Dendritic cell treated with granulocyte-macrophage colony-stimulating factor and Interleukin-4, amounts not matched to agents 40 ng/mL and 50 ng/mL, for 4 days (primary cell): Measurements from ENCODE around the gene TCF12.

ENCODE experiments used
- H3K27ac Mint-ChIP-seq: one replicate; pipeline ENCODE4 v1.8.0; 2022; ENCODE audit warnings: mild to moderate bottlenecking, mixed read lengths
- H3K27me3 Mint-ChIP-seq: one replicate; pipeline ENCODE4 v1.8.0; 2022; ENCODE audit warnings: mild to moderate bottlenecking, mixed read lengths
- H3K36me3 Mint-ChIP-seq: one replicate; pipeline ENCODE4 v1.8.0; 2022; ENCODE audit warnings: low read depth, mixed read lengths
- H3K4me1 Mint-ChIP-seq: one replicate; pipeline ENCODE4 v1.8.0; 2022; ENCODE audit warnings: low read depth, mixed read lengths
- H3K4me3 Mint-ChIP-seq: one replicate; pipeline ENCODE4 v1.8.0; 2022; ENCODE audit warnings: mild to moderate bottlenecking, moderate library complexity, mixed read lengths
- H3K9me3 Mint-ChIP-seq: one replicate; pipeline ENCODE4 v1.8.0; 2022; ENCODE audit warnings: mixed read lengths
- intact Hi-C: fragments of 100-400 bp; cut with micrococcal nuclease; formaldehyde crosslinking; loops from one replicate; pipeline ENCODE4 v1.15.0; 2022

The TCF12 gene

DNA sequence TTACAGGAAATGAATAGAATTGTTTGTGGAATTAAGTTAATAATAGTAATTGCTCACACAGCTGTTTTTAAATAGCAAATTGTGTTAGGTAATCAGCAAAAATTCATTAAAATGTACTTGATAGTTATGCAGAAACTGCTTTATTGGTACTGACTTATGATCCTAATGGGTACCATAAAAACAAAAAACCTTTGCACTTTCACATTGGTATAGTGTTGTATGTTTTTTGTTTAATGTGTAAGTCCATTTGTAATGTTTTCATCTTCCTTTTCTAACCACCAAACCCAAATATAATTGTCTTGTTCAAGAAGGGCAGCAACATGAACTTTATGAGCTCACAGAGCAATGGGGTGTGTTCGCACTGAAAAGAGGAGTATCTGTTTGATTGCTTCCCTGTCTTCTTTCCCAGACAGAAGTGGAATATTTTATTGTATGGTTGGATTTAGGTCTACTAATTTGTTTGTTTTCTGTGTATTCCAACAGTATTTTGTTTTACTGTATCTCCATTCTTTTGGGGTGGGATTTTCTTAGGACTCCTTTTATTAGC lies 135.8 kb downstream of the TCF12 start:
- no peak overlapping the region for H3K27ac Mint-ChIP-seq
- no peaks in the 10 kb centered on the region for H3K27me3 Mint-ChIP-seq
- H3K4me3 Mint-ChIP-seq = no peak overlapping the region
- intact Hi-C loops = no loop called here
- peaks cover 44% of the 10 kb centered on the region for H3K4me1 Mint-ChIP-seq
- no peaks in the 10 kb centered on the region for H3K36me3 Mint-ChIP-seq
- no peaks in the 10 kb centered on the region for H3K9me3 Mint-ChIP-seq

DNA sequence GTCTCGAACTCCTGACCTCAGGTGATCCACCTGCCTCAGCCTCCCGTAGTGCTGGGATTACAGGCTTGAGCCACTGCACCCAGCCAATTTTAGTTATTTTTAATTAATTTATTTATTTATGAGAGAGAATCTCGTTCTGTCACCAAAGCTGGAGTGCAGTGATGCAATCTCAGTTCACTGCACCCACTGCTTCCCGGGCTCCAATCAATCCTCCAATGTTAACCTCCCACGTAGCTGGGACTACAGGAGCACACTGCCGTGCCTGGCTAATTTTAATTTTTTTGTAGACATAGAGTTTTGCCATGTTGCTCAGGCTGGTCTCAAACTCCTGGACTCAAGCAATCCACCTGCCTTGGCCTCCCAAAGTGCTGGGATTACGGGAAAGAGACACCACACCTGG lies 137.9 kb downstream of the TCF12 start:
- no peaks in the 10 kb centered on the region for H3K36me3 Mint-ChIP-seq
- H3K4me1 Mint-ChIP-seq = peaks cover 42% of the 10 kb centered on the region
- no peak overlapping the region for H3K27ac Mint-ChIP-seq
- intact Hi-C loops = no loop called here
- no peaks in the 10 kb centered on the region for H3K9me3 Mint-ChIP-seq
- H3K4me3 Mint-ChIP-seq = no peak overlapping the region
- H3K27me3 Mint-ChIP-seq = no peaks in the 10 kb centered on the region

DNA sequence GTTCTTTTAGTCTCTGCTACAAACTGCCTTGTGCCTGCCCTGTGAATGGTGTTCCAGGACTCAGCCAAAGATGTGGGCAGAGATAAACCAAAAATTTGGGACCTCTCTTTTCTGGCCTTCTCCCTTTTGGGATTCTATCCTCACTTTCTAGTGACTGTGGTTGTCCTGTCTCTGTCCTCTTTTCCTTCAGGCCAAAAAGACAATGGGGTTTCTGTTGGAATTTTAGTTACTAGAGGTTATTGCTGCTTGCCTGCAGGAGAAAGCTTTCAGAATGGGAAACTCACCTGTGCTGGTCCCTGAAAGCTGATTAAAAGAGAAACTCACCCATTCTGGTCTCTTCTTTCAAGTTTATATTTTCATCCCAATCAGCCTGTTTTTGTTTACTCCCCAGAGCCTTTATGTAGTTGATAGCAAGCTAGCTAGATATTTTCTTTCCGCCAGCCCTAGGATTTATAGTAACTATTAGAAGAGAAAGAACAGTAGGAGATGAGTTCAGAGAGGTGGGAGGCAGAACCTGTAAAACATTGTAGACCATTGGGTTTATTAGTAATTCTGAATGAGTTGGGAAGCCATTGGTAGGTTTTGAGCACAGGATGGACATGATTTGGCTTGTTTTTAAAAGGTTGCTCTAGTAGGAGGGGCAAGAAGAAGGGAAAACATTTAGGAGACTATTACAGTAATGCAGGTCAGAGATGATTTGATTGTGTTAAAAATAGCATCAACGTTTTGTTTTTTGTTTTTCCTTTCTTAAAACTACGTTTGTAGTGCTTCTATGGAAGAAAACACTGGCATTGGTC lies 138.9 kb downstream of the TCF12 start:
- Mint-ChIP-seq H3K4me3 (no peak overlapping the region), H3K27me3 (no peaks in the 10 kb centered on the region), H3K27ac (no peak overlapping the region), H3K9me3 (no peaks in the 10 kb centered on the region), H3K36me3 (no peaks in the 10 kb centered on the region), H3K4me1 (peaks cover 33% of the 10 kb centered on the region)
- intact Hi-C loops = no loop called here

DNA sequence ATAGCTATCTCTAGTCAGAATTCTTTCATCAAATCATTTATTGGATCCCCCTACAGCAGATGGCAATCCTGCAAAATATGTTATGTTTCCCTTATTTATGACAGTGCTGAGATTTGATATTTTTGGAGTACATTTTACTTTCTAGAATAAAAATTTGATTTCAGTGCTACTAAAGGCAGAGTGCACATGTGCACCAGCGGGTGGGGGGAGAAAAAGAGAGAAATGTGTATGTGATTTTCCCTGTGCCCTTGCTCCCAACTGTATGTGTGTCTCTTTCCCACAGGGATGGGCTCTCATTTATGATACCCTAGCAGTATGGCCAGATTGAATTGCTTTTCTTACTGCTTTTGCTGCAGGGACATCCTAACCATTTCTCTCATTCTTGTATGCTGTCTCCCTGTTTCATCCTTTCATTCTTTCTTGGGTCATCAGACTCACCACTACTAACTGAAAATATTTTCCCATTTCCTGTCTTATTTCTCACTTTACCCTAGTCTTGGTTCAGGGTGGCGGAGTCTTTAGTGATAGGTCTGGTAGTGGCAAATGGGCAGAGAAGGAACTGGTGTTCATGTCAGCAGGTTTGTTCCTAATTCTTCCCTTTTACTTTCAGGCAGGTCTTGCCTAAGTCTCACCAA lies 140.7 kb downstream of the TCF12 start:
- Mint-ChIP-seq H3K27ac (no peak overlapping the region), H3K4me3 (no peak overlapping the region), H3K27me3 (no peaks in the 10 kb centered on the region), H3K9me3 (no peaks in the 10 kb centered on the region), H3K4me1 (peaks cover 27% of the 10 kb centered on the region), H3K36me3 (peaks cover 4% of the 10 kb centered on the region)
- intact Hi-C loops = no loop called here

DNA sequence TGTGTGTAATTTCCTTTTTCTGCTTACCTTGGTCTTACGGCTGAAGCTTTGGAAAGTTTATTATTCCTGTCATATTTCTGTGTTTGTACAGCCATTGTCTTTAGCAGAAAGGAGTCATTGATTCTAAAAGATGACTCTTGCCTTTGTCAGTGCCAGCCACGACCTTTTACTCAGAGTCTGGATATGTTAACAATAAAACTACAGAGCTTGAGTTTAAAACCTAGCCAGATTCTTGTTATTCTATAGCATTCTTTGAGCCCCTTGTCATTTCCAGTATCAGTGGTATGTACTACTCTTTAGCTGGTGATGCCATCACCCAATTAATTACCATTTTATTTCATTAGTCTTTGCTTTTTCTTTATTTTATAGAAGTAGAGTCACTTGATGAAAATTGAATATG lies 142.4 kb downstream of the TCF12 start:
- Mint-ChIP-seq H3K36me3 (peaks cover 12% of the 10 kb centered on the region), H3K9me3 (no peaks in the 10 kb centered on the region), H3K4me1 (peaks cover 22% of the 10 kb centered on the region), H3K4me3 (no peak overlapping the region), H3K27me3 (no peaks in the 10 kb centered on the region), H3K27ac (no peak overlapping the region)
- intact Hi-C loops = no loop called here

DNA sequence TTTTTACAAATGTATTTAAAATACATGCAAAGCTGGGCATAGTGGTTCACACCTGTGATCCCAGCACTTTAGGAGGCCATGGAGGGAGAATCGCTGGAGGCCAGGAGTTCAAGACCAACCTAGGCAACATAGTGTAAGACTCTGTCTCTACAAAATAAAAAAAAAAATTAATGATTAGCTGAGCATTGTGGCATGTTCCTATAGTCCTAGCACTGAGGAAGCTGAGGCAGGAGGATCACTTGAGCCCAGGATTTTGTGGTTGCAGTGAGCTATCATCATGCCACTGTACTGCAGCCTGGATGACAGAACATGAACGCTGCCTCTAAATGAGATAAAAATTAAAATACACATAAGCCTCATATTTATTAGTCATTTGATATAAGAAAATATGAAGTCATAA lies 142.8 kb downstream of the TCF12 start:
- Mint-ChIP-seq H3K9me3 (no peaks in the 10 kb centered on the region), H3K27ac (no peak overlapping the region), H3K36me3 (peaks cover 12% of the 10 kb centered on the region), H3K4me1 (peaks cover 20% of the 10 kb centered on the region), H3K27me3 (no peaks in the 10 kb centered on the region), H3K4me3 (no peak overlapping the region)
- intact Hi-C loops = no loop called here

DNA sequence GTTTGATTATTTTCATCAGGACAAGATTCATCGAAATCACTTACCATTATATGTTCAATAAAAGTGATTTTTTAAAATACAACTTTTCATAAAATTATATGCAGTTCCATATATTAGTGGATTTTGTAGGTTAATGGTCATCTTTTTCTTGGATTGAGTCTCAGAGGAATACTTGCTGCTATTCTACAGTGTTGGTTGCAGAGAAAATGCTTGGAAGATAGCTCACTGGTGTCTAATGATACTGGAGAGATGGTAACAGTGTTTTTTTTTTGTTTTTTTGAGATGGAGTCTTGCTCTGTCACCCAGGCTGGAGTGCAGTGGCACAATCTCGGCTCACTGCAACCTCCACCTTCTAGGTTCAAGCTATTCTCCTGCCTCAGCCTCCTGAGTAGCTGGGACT lies 143.3 kb downstream of the TCF12 start:
- Mint-ChIP-seq H3K9me3 (no peaks in the 10 kb centered on the region), H3K4me1 (peaks cover 20% of the 10 kb centered on the region), H3K36me3 (peaks cover 12% of the 10 kb centered on the region), H3K27me3 (no peaks in the 10 kb centered on the region), H3K27ac (no peak overlapping the region), H3K4me3 (no peak overlapping the region)
- intact Hi-C loops = no loop called here

DNA sequence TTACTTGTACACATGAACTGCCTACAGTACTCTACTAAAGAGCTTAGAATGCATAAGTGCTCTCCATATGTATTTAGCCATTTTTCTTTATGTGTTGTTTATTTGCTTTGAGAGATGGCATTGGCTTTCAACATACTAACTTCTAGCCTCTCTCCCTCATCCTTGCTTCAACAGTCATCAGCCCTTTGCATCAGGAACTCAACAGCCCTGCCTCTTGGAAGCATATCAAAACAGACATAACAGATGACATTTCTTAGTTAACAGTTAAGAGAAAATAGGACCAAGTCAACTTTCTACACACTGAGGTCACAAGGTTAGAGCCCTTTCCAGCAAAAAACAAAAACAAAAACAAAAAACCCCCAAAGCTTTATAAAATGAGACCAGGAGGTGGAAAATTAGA lies 145.6 kb downstream of the TCF12 start:
- Mint-ChIP-seq H3K36me3 (peaks cover 12% of the 10 kb centered on the region), H3K4me3 (no peak overlapping the region), H3K27ac (no peak overlapping the region), H3K27me3 (no peaks in the 10 kb centered on the region), H3K4me1 (peaks cover 10% of the 10 kb centered on the region), H3K9me3 (no peaks in the 10 kb centered on the region)
- intact Hi-C loops = no loop called here

DNA sequence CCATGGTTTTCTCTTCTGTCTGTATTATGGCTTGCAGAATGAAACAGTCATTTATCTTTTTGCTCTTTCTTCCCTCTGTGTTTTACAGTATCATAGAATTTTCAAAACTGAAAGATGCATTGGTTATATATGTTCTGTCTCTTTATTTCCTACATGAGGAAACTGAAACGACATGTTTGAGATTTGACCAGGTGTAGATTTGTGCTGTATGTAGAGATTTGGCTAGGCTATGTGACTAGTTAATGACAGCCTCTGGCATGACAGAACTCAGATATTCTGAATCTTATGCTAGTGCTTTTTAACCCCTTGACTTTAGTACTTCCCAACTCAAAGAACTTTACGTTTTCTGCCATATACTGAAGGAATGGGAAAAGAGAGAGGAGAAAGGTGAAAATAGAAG lies 151.0 kb downstream of the TCF12 start:
- intact Hi-C loops = no loop called here
- no peaks in the 10 kb centered on the region for H3K9me3 Mint-ChIP-seq
- H3K36me3 Mint-ChIP-seq = peaks cover 5% of the 10 kb centered on the region
- no peaks in the 10 kb centered on the region for H3K27me3 Mint-ChIP-seq
- no peak overlapping the region for H3K4me3 Mint-ChIP-seq
- H3K4me1 Mint-ChIP-seq = peaks cover 20% of the 10 kb centered on the region
- no peak overlapping the region for H3K27ac Mint-ChIP-seq

DNA sequence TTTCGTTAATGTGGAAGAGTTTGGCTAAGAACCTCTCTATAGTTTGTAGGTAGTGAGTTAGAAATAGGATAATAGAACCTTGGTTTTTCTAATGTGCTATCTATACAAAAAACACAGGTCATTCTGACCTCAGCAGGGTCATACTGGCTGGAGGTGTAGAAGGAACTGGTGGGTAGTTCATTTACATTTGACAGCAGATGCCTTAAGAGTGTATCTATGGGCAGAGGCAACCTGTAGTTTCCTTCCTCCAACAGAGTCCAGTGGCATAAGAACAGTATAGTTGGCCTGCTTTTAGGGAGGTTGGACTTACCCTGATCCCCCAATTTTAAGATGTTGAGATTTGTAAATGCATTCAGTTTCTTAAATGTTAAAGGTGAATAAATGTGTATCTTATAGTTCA lies 152.2 kb downstream of the TCF12 start:
- peaks cover 31% of the 10 kb centered on the region for H3K4me1 Mint-ChIP-seq
- H3K27me3 Mint-ChIP-seq = no peaks in the 10 kb centered on the region
- no peaks in the 10 kb centered on the region for H3K36me3 Mint-ChIP-seq
- intact Hi-C loops = loop anchor here (10.0 kb wide), 2 partner anchors 64 to 146 kb away; no protein-coding TSS in a partner anchor
- H3K27ac Mint-ChIP-seq = no peak overlapping the region
- no peak overlapping the region for H3K4me3 Mint-ChIP-seq
- no peaks in the 10 kb centered on the region for H3K9me3 Mint-ChIP-seq

DNA sequence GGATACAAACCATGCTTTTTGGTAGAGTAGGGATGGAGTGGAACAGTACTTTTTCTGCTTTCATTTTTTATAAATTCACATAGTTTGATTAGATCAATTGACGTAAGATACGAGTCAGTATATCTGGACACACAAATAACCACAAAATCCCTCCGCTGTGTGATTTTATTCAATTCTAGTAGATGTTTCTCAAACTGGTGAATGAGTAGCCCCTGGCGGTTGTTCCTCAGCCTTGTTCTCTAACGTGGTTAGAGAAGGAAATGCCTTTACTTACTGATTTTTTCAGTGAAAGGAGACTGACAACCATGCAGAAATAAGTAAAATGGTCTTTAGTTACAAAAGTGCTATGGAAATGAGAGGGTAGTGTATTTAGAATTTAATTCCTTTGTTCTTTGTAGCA lies 161.0 kb downstream of the TCF12 start:
- no peaks in the 10 kb centered on the region for H3K36me3 Mint-ChIP-seq
- peaks cover 26% of the 10 kb centered on the region for H3K4me1 Mint-ChIP-seq
- no peaks in the 10 kb centered on the region for H3K9me3 Mint-ChIP-seq
- intact Hi-C loops = loop anchor here (10.0 kb wide), 2 partner anchors 55 to 155 kb away; no protein-coding TSS in a partner anchor
- no peaks in the 10 kb centered on the region for H3K27me3 Mint-ChIP-seq
- H3K27ac Mint-ChIP-seq = peak overlapping the region; percentile 91
- peak overlapping the region; percentile 74 for H3K4me3 Mint-ChIP-seq

DNA sequence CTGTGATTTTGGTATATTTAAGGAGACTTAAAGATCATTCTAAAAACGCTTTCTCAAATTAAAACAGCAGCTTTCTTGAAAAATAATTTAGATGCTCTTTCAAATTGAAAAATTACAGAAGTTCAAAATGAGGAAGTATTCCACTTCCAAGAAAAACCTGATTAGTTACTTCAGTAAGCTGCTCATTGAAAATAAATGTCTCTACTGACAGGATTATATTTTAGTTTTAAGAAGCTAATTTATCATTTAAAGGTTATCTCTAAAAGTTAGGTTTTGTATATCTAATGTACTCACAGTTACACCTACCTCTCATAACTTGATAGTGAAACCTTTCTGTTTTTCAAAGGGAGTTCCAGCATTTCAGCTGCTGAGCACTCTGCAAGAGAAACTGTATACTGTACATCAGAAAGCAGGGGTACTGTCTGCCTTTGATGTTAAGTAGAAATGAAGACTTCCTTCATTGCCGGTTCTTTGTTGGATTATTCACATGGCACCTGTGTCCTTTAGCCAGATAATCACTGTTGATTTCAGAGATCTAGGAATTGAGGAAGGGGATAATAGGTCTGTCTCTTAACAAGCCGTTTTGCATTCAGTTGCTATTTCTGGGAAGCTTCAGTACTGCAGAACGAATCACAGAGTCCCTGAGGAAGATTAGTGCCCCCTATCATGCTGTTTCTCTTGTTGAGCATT lies 161.6 kb downstream of the TCF12 start:
- Mint-ChIP-seq H3K4me1 (peaks cover 21% of the 10 kb centered on the region), H3K4me3 (peak overlapping the region; percentile 37), H3K27me3 (no peaks in the 10 kb centered on the region), H3K36me3 (no peaks in the 10 kb centered on the region), H3K9me3 (no peaks in the 10 kb centered on the region), H3K27ac (peak overlapping the region; percentile 91)
- intact Hi-C loops = loop anchor here (10.0 kb wide), 2 partner anchors 55 to 155 kb away; no protein-coding TSS in a partner anchor

DNA sequence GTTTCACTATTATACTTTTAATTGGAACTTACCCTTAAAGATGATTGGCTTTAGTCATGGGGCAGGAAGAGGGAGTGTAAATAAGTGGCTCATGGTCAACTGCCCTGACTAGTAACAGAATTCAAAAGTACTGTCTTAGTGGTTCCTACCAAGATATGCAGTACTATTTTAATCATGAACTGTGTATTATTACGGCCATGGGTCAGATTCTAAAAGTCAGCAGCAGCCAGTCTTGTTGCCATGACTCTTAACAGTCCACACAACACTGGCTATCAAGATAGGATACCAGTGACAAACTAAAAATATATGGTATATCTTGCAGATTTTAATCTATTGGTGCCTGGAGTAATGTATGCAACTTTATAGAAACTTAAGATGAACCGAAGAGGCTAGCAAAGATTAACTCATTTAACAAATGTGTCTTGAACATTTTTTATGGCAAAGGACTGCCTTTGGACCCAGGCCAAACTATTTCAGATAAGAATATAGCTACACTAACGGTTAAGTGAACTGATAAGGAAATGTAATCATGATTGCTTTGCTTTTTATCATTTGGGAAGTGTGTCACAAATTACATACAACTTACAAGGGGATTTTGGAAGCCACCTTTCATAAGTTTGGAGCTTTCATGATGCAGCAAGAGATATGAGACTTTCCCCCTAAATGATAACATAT lies 163.7 kb downstream of the TCF12 start:
- Mint-ChIP-seq H3K27me3 (no peaks in the 10 kb centered on the region), H3K36me3 (no peaks in the 10 kb centered on the region), H3K4me1 (peaks cover 13% of the 10 kb centered on the region), H3K4me3 (no peak overlapping the region), H3K9me3 (no peaks in the 10 kb centered on the region), H3K27ac (no peak overlapping the region)
- intact Hi-C loops = no loop called here
